GM10248 (cell line): ENCODE results near the gene DND1.
"Not testable (repeated sequence)": the region's sequence is repeated elsewhere in the genome, so short reads cannot be mapped to it uniquely, and the experiment has no call there.

ENCODE experiments used
- CTCF ChIA-PET: fragments of 300-600 bp; sonication (Branson Sonifier 250); formaldehyde crosslinking; extraction: SDS; loops from one replicate; lab custom pipeline; 2021; ENCODE audit warnings: antibody characterized with exemption; lab: Yijun Ruan, JAX
- POLR2A ChIA-PET: fragments of 350-650 bp; sonication (Branson Sonifier 250); formaldehyde crosslinking; extraction: SDS; loops from one replicate; lab custom pipeline; 2020; ENCODE audit warnings: antibody characterized with exemption; lab: Yijun Ruan, JAX
- DNase-seq: peaks from one replicate; pipeline ENCODE4 v3.0.0; 2012; ENCODE audit errors: extremely low spot score
- TF ChIP-seq, protein P1 (sequence below): IDR thresholded peaks from 2 replicates; pipeline ENCODE4 v1.5.1; 2012; ENCODE audit warnings: mild to moderate bottlenecking, low read depth; ENCODE audit errors: extremely low read depth, missing control alignments, control extremely low read depth

The DND1 gene

DNA sequence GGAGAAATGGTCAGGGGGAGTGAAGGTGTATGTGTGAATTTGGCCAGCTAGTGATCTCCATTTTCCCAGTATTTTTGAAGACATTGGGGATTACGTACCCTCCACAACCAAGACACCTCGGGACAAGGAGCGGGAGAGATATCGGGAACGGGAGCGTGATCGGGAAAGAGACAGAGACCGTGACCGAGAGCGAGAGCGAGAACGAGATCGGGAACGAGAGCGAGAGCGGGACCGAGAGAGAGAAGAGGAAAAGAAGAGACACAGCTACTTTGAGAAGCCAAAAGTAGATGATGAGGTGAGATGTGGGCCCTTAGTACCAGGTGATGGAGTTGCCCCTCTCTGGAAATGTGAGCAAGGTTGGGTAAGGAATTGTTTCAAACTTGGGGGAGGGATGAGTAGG lies 14.5 kb downstream of the DND1 start:
- ChIA-PET CTCF (interaction anchor here (1.1 to 1.4 kb wide), 2 partner anchors 10 to 287 kb away, joined by 3 to 4 read pairs; no protein-coding TSS in a partner anchor), POLR2A (interaction anchor here (0.7 kb wide), 1 partner anchor 11 kb away, joined by 3 read pairs; the partner anchor contains the start of genes IK and NDUFA2)
- TF ChIP-seq, protein P1, sequence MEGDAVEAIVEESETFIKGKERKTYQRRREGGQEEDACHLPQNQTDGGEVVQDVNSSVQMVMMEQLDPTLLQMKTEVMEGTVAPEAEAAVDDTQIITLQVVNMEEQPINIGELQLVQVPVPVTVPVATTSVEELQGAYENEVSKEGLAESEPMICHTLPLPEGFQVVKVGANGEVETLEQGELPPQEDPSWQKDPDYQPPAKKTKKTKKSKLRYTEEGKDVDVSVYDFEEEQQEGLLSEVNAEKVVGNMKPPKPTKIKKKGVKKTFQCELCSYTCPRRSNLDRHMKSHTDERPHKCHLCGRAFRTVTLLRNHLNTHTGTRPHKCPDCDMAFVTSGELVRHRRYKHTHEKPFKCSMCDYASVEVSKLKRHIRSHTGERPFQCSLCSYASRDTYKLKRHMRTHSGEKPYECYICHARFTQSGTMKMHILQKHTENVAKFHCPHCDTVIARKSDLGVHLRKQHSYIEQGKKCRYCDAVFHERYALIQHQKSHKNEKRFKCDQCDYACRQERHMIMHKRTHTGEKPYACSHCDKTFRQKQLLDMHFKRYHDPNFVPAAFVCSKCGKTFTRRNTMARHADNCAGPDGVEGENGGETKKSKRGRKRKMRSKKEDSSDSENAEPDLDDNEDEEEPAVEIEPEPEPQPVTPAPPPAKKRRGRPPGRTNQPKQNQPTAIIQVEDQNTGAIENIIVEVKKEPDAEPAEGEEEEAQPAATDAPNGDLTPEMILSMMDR: no peak
- DNase-seq: no peak

DNA sequence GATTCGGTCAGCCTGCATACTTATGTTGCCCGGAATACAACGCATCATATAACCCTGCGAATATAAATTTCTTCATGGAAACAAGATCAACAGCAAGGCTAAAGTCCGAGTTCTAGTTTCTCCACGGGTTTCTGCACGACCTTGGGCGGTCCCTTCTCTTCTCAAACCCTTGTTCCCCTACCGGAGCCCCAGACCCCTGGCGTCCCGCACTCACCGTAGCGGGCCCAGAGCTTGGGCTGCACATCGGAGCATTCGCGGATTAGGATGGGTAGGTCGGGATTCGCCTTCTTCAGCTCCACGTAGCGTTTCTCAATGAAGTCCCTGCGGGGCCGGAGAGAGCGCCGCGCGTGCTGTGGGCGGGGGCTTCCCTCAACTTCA lies 26.3 kb downstream of the DND1 start:
- DNase-seq: no peak
- CTCF ChIA-PET: interaction anchor here (0.8 to 3.7 kb wide), 14 partner anchors 8 to 920 kb away, joined by 3 to 18 read pairs (median 3); partner anchors contain the start of genes ANKHD1 and WDR55
- POLR2A ChIA-PET: interaction anchor here (0.9 to 2.1 kb wide), 11 partner anchors 8 to 245 kb away, joined by 3 to 14 read pairs (median 4); partner anchors contain the start of genes ANKHD1, CD14, HARS1 and HARS2
- TF ChIP-seq, protein P1: no peak

DNA sequence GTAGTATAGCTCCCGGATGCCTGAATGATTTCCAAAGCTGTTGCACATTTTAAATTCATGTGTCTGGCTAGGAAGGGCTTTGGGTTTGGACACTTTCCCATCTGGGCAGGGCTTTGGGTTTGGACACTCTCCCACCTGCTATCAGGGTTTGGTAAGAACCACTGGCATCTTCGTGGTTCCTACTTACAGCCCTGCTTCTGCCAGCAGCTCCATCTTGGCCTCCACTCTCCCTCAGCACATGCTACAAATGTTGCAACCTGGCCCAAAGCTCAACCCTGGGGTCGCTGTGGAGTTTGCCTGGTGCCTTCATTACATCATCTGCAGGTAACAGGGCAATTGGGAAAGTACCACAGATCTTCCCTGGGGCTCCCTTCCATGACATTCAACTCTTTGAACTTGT lies 30.7 kb downstream of the DND1 start:
- POLR2A ChIA-PET: interaction anchor here (1.2 kb wide), 1 partner anchor 10 kb away, joined by 3 read pairs; no protein-coding TSS in a partner anchor
- TF ChIP-seq, protein P1: no peak
- CTCF ChIA-PET: interaction anchor here (0.8 to 2.4 kb wide), 5 partner anchors 7 to 73 kb away, joined by 3 to 12 read pairs (median 4); no protein-coding TSS in a partner anchor
- DNase-seq: no peak

DNA sequence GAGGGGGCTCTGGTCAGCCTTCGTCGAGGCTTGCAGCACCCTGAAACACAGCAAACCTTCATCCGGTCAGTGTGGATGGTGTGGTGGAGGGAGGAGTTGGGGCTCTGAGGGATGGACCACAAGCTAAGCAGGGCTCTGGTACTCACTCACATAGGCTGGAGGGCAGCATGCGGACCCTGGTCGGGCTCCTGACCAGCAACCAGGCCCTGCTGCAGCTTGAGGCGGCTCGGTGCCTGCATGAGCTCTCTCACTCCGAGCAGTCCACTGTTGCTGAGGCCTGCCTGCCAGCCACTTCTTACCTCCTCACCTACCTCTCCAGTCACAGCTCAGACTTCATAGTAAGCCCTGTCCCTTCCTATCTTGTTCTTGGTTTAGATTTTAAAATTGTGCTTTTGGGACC lies 31.7 kb downstream of the DND1 start:
- POLR2A ChIA-PET: interaction anchor here (1.2 kb wide), 1 partner anchor 11 kb away, joined by 3 read pairs; no protein-coding TSS in a partner anchor
- no peak for DNase-seq
- CTCF ChIA-PET: interaction anchor here (1.1 to 1.9 kb wide), 4 partner anchors 11 to 75 kb away, joined by 3 to 4 read pairs (median 4); no protein-coding TSS in a partner anchor
- TF ChIP-seq, protein P1: no peak

DNA sequence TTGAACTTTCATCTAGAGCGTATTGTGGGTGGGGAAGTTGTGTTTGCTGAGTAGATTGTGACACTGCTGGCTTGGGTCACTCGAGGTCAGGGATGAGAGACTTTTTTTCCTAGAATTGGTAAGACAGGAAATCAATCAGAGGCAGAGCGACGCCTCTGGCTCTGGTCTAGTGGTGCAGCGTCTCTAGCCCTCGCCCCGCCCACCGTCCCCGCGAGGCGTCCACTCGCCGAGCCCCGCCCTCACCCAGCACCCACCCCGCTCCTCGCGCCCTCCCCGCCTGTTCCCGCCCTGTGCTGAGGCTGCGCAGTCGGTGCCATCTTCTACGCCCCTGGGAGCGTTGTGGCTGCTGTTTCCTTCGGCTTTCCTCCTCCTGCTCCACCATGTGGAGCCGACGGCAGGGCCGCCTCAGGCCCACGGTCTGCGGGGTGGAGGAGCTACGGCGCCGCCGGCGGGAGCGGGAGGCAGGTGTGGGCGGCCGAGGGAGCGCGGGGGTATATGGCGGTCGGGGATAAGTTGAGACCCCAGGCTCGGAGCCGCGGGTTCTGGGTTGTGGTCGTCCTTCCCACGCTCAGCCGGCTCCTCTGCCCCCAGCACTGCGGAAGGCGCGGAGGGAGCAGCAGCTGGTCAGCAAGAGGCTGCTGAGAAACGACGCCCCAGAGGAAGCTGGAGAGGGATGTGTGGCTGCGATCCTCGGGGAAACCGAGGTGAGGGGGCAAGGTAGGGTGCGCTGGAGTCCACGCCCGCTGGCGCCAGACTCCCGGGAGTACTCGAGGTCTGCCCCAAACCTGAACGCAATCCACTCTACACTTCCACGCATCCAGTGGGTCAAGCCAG lies 34.0 kb downstream of the DND1 start, which contains the start of gene TMCO6:
Gene TMCO6, plus strand, starts transcription at position 304 of the 834 bp plus-strand sequence. Its CDS starts 77 bp downstream, at position 381.
- POLR2A ChIA-PET: interaction anchor here (1.4 kb wide), 1 partner anchor 8 kb away, joined by 4 read pairs; the partner anchor contains the start of genes IK and NDUFA2
- CTCF ChIA-PET: interaction anchor here (0.7 to 2.0 kb wide), 11 partner anchors 8 to 276 kb away, joined by 3 to 7 read pairs (median 4); partner anchors contain the start of genes DND1, EIF4EBP3, IK and NDUFA2
- peak; percentile 99 for DNase-seq
- TF ChIP-seq, protein P1: peak; percentile 57

DNA sequence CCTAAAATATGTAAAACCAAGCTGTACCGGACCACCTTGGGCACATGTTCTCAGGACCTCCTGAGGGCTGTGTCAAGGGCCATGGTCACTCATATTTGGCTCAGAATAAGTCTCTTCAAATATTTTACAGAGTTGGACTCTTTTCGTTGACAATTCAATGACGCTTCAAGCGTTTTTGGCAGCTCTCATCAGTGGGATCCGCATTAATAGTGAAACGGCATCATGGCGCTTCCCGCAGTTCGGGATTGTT lies 34.6 kb downstream of the DND1 start:
- ChIA-PET POLR2A (interaction anchor here (1.4 kb wide), 1 partner anchor 8 kb away, joined by 4 read pairs; the partner anchor contains the start of genes IK and NDUFA2), CTCF (interaction anchor here (0.7 to 2.0 kb wide), 12 partner anchors 8 to 280 kb away, joined by 3 to 7 read pairs (median 4); partner anchors contain the start of genes DND1, EIF4EBP3, IK and NDUFA2)

More for the DNA sequence above, 34.6 kb downstream of the DND1 start:
- DNase-seq: not testable (repeated sequence)
